Ascending aorta (tissue), 2 donors: ENCODE data around the gene LYPD6B. TPM values are rescaled to one million over a fixed set of nuclear protein-coding genes. Genes with fewer than 3 reads are reported as not detected.

Source experiments
- DNase-seq, 2 donors: peaks; one replicate each; pipeline ENCODE4 v3.0.0-alpha.2; 2019; ENCODE audit warnings: low spot score in 2 of 2
- H3K27ac ChIP-seq, 2 donors: fragments of 200-600 bp; sonication (generic); one replicate each; pipeline ENCODE4 v1.5.1; 2016 to 2017; ENCODE audit warnings: mild to moderate bottlenecking in 1 of 2
- H3K27me3 ChIP-seq: fragments of 200-600 bp; sonication (generic); one replicate; pipeline ENCODE4 v1.5.1; 2017
- H3K36me3 ChIP-seq, 2 donors: fragments of 200-600 bp; sonication (generic); one replicate each; pipeline ENCODE4 v1.5.1; 2016
- H3K4me1 ChIP-seq, 2 donors: fragments of 200-600 bp; sonication (generic); one replicate each; pipeline ENCODE4 v1.5.1; 2016 to 2017; ENCODE audit warnings: mild to moderate bottlenecking in 1 of 2
- H3K4me3 ChIP-seq, 2 donors: fragments of 200-600 bp; sonication (generic); one replicate each; pipeline ENCODE4 v1.5.1; 2016 to 2017; ENCODE audit warnings: mild to moderate bottlenecking in 1 of 2
- H3K9me3 ChIP-seq, 2 donors: fragments of 200-600 bp; sonication (generic); one replicate each; pipeline ENCODE4 v1.5.1; 2016
- CTCF ChIP-seq, 3 experiments: fragments of 200-600 bp in 2 of 3; fragments of 450-650 bp in 1 of 3; sonication (generic) in 2 of 3; IDR thresholded peaks; one replicate each; pipeline ENCODE4 v1.5.1; 2016 to 2019; ENCODE audit warnings: antibody characterized with exemption in 3 of 3, mild to moderate bottlenecking in 1 of 3, moderate library complexity in 1 of 3
- intact Hi-C: fragments of 100-400 bp; cut with DNase I; formaldehyde crosslinking; loops from one replicate; pipeline ENCODE4 v1.15.1; 2023
- total RNA-seq: library from RNA; depleted of rRNA; stranded (reverse); fragments of >200 nt; gene quantifications from one replicate; pipeline ENCODE4 v1.1.0, GENCODE V29; 2016

The LYPD6B gene
- total RNA-seq, 1 donor from 2014 or later = not detected

GRCh38 chr2:149020432-149020851 is 18.1 kb upstream of the LYPD6B start:
- H3K4me3 ChIP-seq = no peak overlapping the region
- no peak for DNase-seq
- H3K4me1 ChIP-seq = peaks cover 0 to 5% of the 10 kb centered on the region in 2 donors
- no peaks in the 10 kb centered on the region for H3K9me3 ChIP-seq
- intact Hi-C loops = no loop called here
- no peaks in the 10 kb centered on the region for H3K36me3 ChIP-seq
- H3K27me3 ChIP-seq = no peaks in the 10 kb centered on the region
- TF ChIP-seq CTCF (IDR thresholded peaks at IDR 0.05) = no peak
- no peak overlapping the region for H3K27ac ChIP-seq

GRCh38 chr2:149021271-149021719 is 17.2 kb upstream of the LYPD6B start:
- intact Hi-C loops = no loop called here
- no peak for TF ChIP-seq CTCF (IDR thresholded peaks at IDR 0.05)
- no peaks in the 10 kb centered on the region for H3K9me3 ChIP-seq

GRCh38 chr2:149021761-149022160 is 16.7 kb upstream of the LYPD6B start:
- intact Hi-C loops = no loop called here
- no peak for TF ChIP-seq CTCF (IDR thresholded peaks at IDR 0.05)

More at GRCh38 chr2:149021271-149021719, 17.2 kb upstream of the LYPD6B start:
- no peaks in the 10 kb centered on the region for H3K36me3 ChIP-seq
- no peaks in the 10 kb centered on the region for H3K27me3 ChIP-seq
- peaks cover 0 to 5% of the 10 kb centered on the region in 2 donors for H3K4me1 ChIP-seq
- no peak overlapping the region for H3K27ac ChIP-seq
- DNase-seq = no peak
- no peak overlapping the region for H3K4me3 ChIP-seq

GRCh38 chr2:149023091-149023490 is 15.4 kb upstream of the LYPD6B start:
- H3K4me3 ChIP-seq = no peak overlapping the region
- DNase-seq = no peak
- TF ChIP-seq CTCF (IDR thresholded peaks at IDR 0.05) = no peak

More at GRCh38 chr2:149021761-149022160, 16.7 kb upstream of the LYPD6B start:
- Histone ChIP-seq H3K9me3 (no peaks in the 10 kb centered on the region), H3K4me3 (no peak overlapping the region), H3K4me1 (peaks cover 0 to 5% of the 10 kb centered on the region in 2 donors), H3K36me3 (no peaks in the 10 kb centered on the region), H3K27ac (no peak overlapping the region), H3K27me3 (no peaks in the 10 kb centered on the region)
- DNase-seq = no peak

GRCh38 chr2:149027590-149028250 is 10.8 kb upstream of the LYPD6B start:
- Histone ChIP-seq H3K27me3 (no peaks in the 10 kb centered on the region), H3K36me3 (no peaks in the 10 kb centered on the region), H3K27ac (no peak overlapping the region), H3K9me3 (no peaks in the 10 kb centered on the region), H3K4me1 (no peaks in the 10 kb centered on the region), H3K4me3 (no peak overlapping the region)
- intact Hi-C loops = no loop called here
- TF ChIP-seq CTCF (IDR thresholded peaks at IDR 0.05) = no peak
- DNase-seq = no peak

More at GRCh38 chr2:149023091-149023490, 15.4 kb upstream of the LYPD6B start:
- Histone ChIP-seq H3K36me3 (no peaks in the 10 kb centered on the region), H3K27ac (no peak overlapping the region), H3K4me1 (no peaks in the 10 kb centered on the region), H3K27me3 (no peaks in the 10 kb centered on the region), H3K9me3 (no peaks in the 10 kb centered on the region)
- intact Hi-C loops = no loop called here
